Endothelial cell of umbilical vein (primary cell): ENCODE results near the gene CTSL. TPM values are rescaled to one million over a fixed set of nuclear protein-coding genes. Genes with fewer than 3 reads are reported as not detected.

Experiments
- BruUV-seq: library from RNA; stranded (reverse); fragments of 400-500 nt; replicated peaks from 2 replicates; lab custom pipeline; 2021; lab: Mats Ljungman, UMichigan
- CTCF ChIA-PET: fragments of 300-600, 350-600 bp; sonication (Branson Sonifier 250); formaldehyde crosslinking; loops from one replicate; lab custom pipeline; 2021; ENCODE audit warnings: antibody characterized with exemption, inconsistent platforms; lab: Charles Lee
- POLR2A ChIA-PET: fragments of 300-600, 350-600 bp; sonication (Branson Sonifier 250); formaldehyde crosslinking; loops from one replicate; lab custom pipeline; 2021; ENCODE audit warnings: antibody characterized with exemption, inconsistent platforms; lab: Charles Lee
- DNase-seq: peaks from one replicate; pipeline ENCODE4 v3.0.0-alpha.2; 2011; ENCODE audit warnings: low read depth, low spot score
- FAIRE-seq: peaks from 2 replicates; lab custom pipeline; 2011; peaks lifted over from hg19 to GRCh38; lab: Jason Lieb, UNC
- H2AFZ ChIP-seq: 2 replicates; pipeline ENCODE4 v1.6.0; 2012; ENCODE audit warnings: low read depth, low read length, control low read depth, inconsistent platforms
- H3K27ac ChIP-seq: 2 replicates; pipeline ENCODE4 v1.5.1; 2011; ENCODE audit warnings: low read depth, mild to moderate bottlenecking, control low read depth, low read length, moderate library complexity; ENCODE audit not compliant: insufficient read depth
- H3K27me3 ChIP-seq, 2 experiments: 2 replicates each; pipeline versions ENCODE4 v1.6.0 to v1.6.1; 2011; ENCODE audit warnings: low read length in 2 of 2, mixed read lengths in 1 of 2; ENCODE audit not compliant: control insufficient read depth in 2 of 2, insufficient read depth in 2 of 2
- H3K36me3 ChIP-seq, 2 experiments: 2 replicates in 1 of 2; 3 replicates in 1 of 2; pipeline ENCODE4 v1.5.1; 2011; ENCODE audit warnings: low read length in 2 of 2, mild to moderate bottlenecking in 1 of 2, moderate library complexity in 1 of 2; ENCODE audit not compliant: control insufficient read depth in 2 of 2, insufficient read depth in 2 of 2; ENCODE audit errors: extremely low read depth in 1 of 2
- H3K4me1 ChIP-seq: 3 replicates; pipeline ENCODE4 v1.5.1; 2011; ENCODE audit warnings: mild to moderate bottlenecking, low read length; ENCODE audit not compliant: control insufficient read depth, insufficient read depth; ENCODE audit errors: extremely low read depth
- H3K4me2 ChIP-seq: 2 replicates; pipeline ENCODE4 v1.6.1; 2011; ENCODE audit warnings: low read length, control low read depth, mixed read lengths; ENCODE audit not compliant: insufficient read depth
- H3K4me3 ChIP-seq, 3 experiments: fragments of 200-600 bp in 1 of 3; sonication (generic), shearing (Covaris generic) in 1 of 3; replicated peaks in 1 of 3; 2 replicates each; pipeline ENCODE4 v1.5.1; 2011 to 2016; ENCODE audit warnings: control low read depth in 3 of 3, low read length in 3 of 3, mild to moderate bottlenecking in 2 of 3, inconsistent platforms in 1 of 3, low read depth in 1 of 3, moderate library complexity in 1 of 3; ENCODE audit not compliant: insufficient read depth in 1 of 3
- H3K79me2 ChIP-seq: 2 replicates; pipeline ENCODE4 v1.6.0; 2012; ENCODE audit warnings: low read length, inconsistent platforms; ENCODE audit not compliant: control insufficient read depth, insufficient read depth
- H3K9ac ChIP-seq: replicated peaks from 2 replicates; pipeline ENCODE3; 2011; ENCODE audit warnings: low read length, control low read depth; ENCODE audit not compliant: insufficient read depth; ENCODE audit errors: extremely low read depth
- H3K9me1 ChIP-seq: replicated peaks from 3 replicates; pipeline ENCODE4 v1.6.0; 2011; ENCODE audit warnings: mild to moderate bottlenecking, low read length; ENCODE audit not compliant: control insufficient read depth, insufficient read depth; ENCODE audit errors: extremely low read depth
- H3K9me3 ChIP-seq: replicated peaks from 2 replicates; pipeline ENCODE4 v1.5.1; 2012; ENCODE audit warnings: low read length, inconsistent platforms; ENCODE audit not compliant: control insufficient read depth, insufficient read depth
- H4K20me1 ChIP-seq: replicated peaks from 2 replicates; pipeline ENCODE3; 2011; ENCODE audit warnings: mild to moderate bottlenecking, low read length; ENCODE audit not compliant: control insufficient read depth, insufficient read depth; ENCODE audit errors: extremely low read depth
- CTCF ChIP-seq, 2 donors: IDR thresholded peaks; 1 replicate in 1 of 2; 2 replicates in 1 of 2; pipeline ENCODE4 v1.5.1; 2011; ENCODE audit warnings: low read length in 2 of 2, mild to moderate bottlenecking in 2 of 2, moderate library complexity in 2 of 2, control low read depth in 1 of 2, inconsistent platforms in 1 of 2, low read depth in 1 of 2; ENCODE audit not compliant: insufficient read depth in 1 of 2; ENCODE audit errors: extremely low read depth in 1 of 2
- EZH2 ChIP-seq: IDR thresholded peaks from 2 replicates; pipeline ENCODE4 v1.6.1; 2012; ENCODE audit warnings: borderline replicate concordance, low read depth, mild to moderate bottlenecking, moderate library complexity, low read length, inconsistent platforms; ENCODE audit not compliant: severe bottlenecking
- FOS ChIP-seq: IDR thresholded peaks from 2 replicates; pipeline ENCODE4 v1.6.1; 2011; ENCODE audit warnings: mild to moderate bottlenecking, low read length, moderate library complexity, borderline replicate concordance; ENCODE audit not compliant: insufficient read depth
- GATA2 ChIP-seq: IDR thresholded peaks from 2 replicates; pipeline ENCODE4 v1.7.0; 2011; ENCODE audit warnings: low read depth, mild to moderate bottlenecking, moderate library complexity, mixed read lengths, low read length; ENCODE audit not compliant: insufficient read length, insufficient read depth
- JUN ChIP-seq: IDR thresholded peaks from 2 replicates; pipeline ENCODE4 v1.6.1; 2011; ENCODE audit warnings: borderline replicate concordance, low read depth; ENCODE audit not compliant: insufficient read length, insufficient read depth
- MAX ChIP-seq: IDR thresholded peaks from 2 replicates; pipeline ENCODE4 v1.6.1; 2011; ENCODE audit not compliant: insufficient read depth, insufficient read length
- POLR2A ChIP-seq: IDR thresholded peaks from 2 replicates; pipeline ENCODE4 v1.6.1; 2012; ENCODE audit warnings: low read depth, mild to moderate bottlenecking, control low read depth, low read length
- POLR2AphosphoS5 ChIP-seq: IDR thresholded peaks from 2 replicates; pipeline ENCODE4 v1.6.1; 2012; ENCODE audit warnings: low read depth, mild to moderate bottlenecking, control low read depth, low read length, moderate library complexity; ENCODE audit not compliant: insufficient read depth
- dilution Hi-C: fragments of 300-500 bp; cut with MboI; formaldehyde crosslinking; loops from one replicate; pipeline ENCODE4 v1.15.0; 2019; ENCODE audit warnings: low sequenced_read_pairs; ENCODE audit not compliant: extremely low pct_ligation_motif_present
- intact Hi-C: fragments of 100-400 bp; cut with micrococcal nuclease; formaldehyde crosslinking; loops from one replicate; pipeline ENCODE4 v1.10.0; 2022
- polyA plus RNA-seq, 4 experiments: library from polyadenylated mRNA; depleted of rRNA in 3 of 4; stranded (reverse) in 3 of 4; unstranded in 1 of 4; fragments of >200 nt; gene quantifications; 2 replicates each; pipeline versions ENCODE4 v1.2.1 to v1.2.3, GENCODE V29; 2011 to 2012; ENCODE audit warnings: missing spikeins in 1 of 4
- total RNA-seq: library from RNA; stranded (reverse); gene quantifications from 2 replicates; pipeline ENCODE4 v1.2.3, GENCODE V29; 2021

The CTSL gene
- total and polyA plus RNA-seq, 2 donors (not counting 3 experiments of a cell fraction or from before 2014, with no cell fraction given) = 98.4 to 107 TPM

- Histone ChIP-seq H2AFZ (peak overlapping the region; percentile 44), H3K4me2 (peak overlapping the region; percentile 39), H3K9ac (no peak overlapping the region), H3K4me1 (peaks cover 17% of the 10 kb centered on the region), H3K36me3 (peaks cover 2 to 23% of the 10 kb centered on the region in 2 experiments), H3K27ac (no peak overlapping the region), H3K4me3 (no peak overlapping the region), H3K79me2 (no peaks in the 10 kb centered on the region), H3K9me1 (no peaks in the 10 kb centered on the region), H4K20me1 (no peaks in the 10 kb centered on the region), H3K9me3 (no peaks in the 10 kb centered on the region), H3K27me3 (no peaks in the 10 kb centered on the region)
- FAIRE-seq (peak; percentile 33), DNase-seq (no peak)
- BruUV-seq = no TSS peak
- dilution Hi-C loops (no loop called here), intact Hi-C loops (loop anchor here (1.0 to 2.0 kb wide), 2 partner anchors 27 to 40 kb away; partner anchors contain the start of gene CTSL)
- TF ChIP-seq MAX = no peak
- TF ChIP-seq JUN = no peak
- no peak for TF ChIP-seq EZH2
- no peak for TF ChIP-seq POLR2AphosphoS5
- TF ChIP-seq GATA2 = no peak
- no peak for TF ChIP-seq CTCF (IDR thresholded peaks at IDR 0.05; ENCODE audit: extremely low read depth in 1 of 2, insufficient read depth in 1 of 2, low read depth in 1 of 2, low read length in 2 of 2)
- no peak for TF ChIP-seq FOS
- TF ChIP-seq POLR2A = no peak
- POLR2A ChIA-PET = no interaction called here
- CTCF ChIA-PET = interaction anchor here (1.0 to 6.3 kb wide), 15 partner anchors 8 to 349 kb away, joined by 3 to 113 read pairs (median 5); partner anchors contain the start of gene CTSL
These were observed 39.9 kb upstream of the CTSL start for GRCh38 chr9:87685871-87686519.
